GM10266 (cell line): ENCODE results near the gene MN1.

ENCODE experiments used
- DNase-seq: peaks from one replicate; pipeline ENCODE4 v3.0.0; 2012; ENCODE audit errors: extremely low spot score
- CTCF ChIP-seq: IDR thresholded peaks from 2 replicates; pipeline ENCODE4 v1.5.1; 2012; ENCODE audit warnings: mild to moderate bottlenecking, low read depth; ENCODE audit not compliant: control insufficient read depth, insufficient read depth; ENCODE audit errors: missing control alignments

Gene MN1

GRCh38 chr22:27795053-27795452, 6.5 kb downstream of the MN1 start:
- no peak for DNase-seq
- no peak for TF ChIP-seq CTCF

GRCh38 chr22:27794226-27794625, 7.3 kb downstream of the MN1 start:
- DNase-seq = no peak
- no peak for TF ChIP-seq CTCF

GRCh38 chr22:27793576-27793975, 8.0 kb downstream of the MN1 start:
- DNase-seq = no peak
- TF ChIP-seq CTCF = no peak

GRCh38 chr22:27792452-27793161, 8.9 kb downstream of the MN1 start:
- TF ChIP-seq CTCF = no peak
- DNase-seq = no peak

- no peak for TF ChIP-seq CTCF
Measured at GRCh38 chr22:27791859-27792241, 9.7 kb downstream of the MN1 start.

DNA sequence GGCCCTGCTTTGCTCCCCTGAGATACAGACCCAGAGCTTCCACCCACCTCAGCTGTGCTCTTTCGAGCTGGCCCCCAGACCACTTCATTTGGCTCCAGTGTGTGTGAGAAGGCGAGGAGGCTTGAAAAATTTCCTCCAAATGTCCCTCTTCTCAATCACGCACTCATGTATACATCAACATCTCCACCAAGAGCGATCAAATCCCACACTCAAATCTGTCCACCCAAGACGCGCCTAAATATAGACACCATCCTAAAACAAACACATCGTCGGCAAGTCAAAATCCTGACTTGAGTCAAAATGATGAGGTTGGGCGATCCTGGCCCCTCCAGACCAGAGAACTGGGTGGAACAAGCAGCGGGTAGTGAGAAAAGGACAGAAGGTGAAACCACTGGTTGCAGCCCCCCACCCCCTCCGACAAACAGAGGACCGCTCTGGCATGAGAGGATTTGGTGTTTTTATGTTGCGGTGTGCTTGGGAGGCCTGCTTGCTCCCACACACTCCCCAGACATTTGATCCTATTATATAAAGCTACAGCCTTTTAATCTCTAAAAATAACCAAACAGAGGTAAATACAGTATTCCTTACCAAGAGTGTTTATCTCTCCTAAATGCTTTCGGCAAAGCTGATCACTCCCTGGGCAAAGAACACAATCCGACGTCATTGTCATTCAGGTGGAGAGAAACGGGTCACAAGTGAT, 10.2 kb downstream of the MN1 start:
- TF ChIP-seq CTCF = no peak
- DNase-seq = no peak

More at GRCh38 chr22:27791859-27792241, 9.7 kb downstream of the MN1 start:
- DNase-seq = no peak
